ENCODE measurements around the gene COL5A1.

The COL5A1 gene

GRCh38 chr9:134804871-134805270 lies 163.3 kb downstream of the COL5A1 start:
- Histone ChIP-seq H3K9ac (ENCODE audit: insufficient read length, low read depth) (no peak overlapping the region), H3K36me3 (ENCODE audit: insufficient read depth, insufficient read length, low read length) (peaks cover 77% of the 10 kb centered on the region), H3K9me3 (ENCODE audit: insufficient read depth, low read length) (no peaks in the 10 kb centered on the region)

GRCh38 chr9:134807716-134808446 lies 166.3 kb downstream of the COL5A1 start:
- no peak overlapping the region for H3K4me3 ChIP-seq (ENCODE audit: insufficient read length, low read depth)
- H3K27me3 ChIP-seq (ENCODE audit: insufficient read depth, insufficient read length): no peaks in the 10 kb centered on the region
- peaks cover 74% of the 10 kb centered on the region for H3K36me3 ChIP-seq (ENCODE audit: insufficient read depth, insufficient read length, low read length)
- H3K9me3 ChIP-seq (ENCODE audit: insufficient read depth, low read length): no peaks in the 10 kb centered on the region
- no peak for TF ChIP-seq YY1 (IDR thresholded peaks at IDR 0.05; ENCODE audit: insufficient read depth, insufficient read length)
- TF ChIP-seq SUZ12 (IDR thresholded peaks at IDR 0.05; ENCODE audit: extremely low read depth, insufficient read depth, insufficient read length): no peak
- peaks cover 22% of the 10 kb centered on the region for H3K4me1 ChIP-seq (ENCODE audit: insufficient read depth, insufficient read length)
- no peak for DNase-seq (ENCODE audit: low read depth, low spot score)
- H3K9ac ChIP-seq (ENCODE audit: insufficient read length, low read depth): no peak overlapping the region

More at GRCh38 chr9:134804871-134805270, 163.3 kb downstream of the COL5A1 start:
- no peak for DNase-seq (ENCODE audit: low read depth, low spot score)
- Histone ChIP-seq H3K4me1 (ENCODE audit: insufficient read depth, insufficient read length) (peaks cover 10% of the 10 kb centered on the region), H3K4me3 (ENCODE audit: insufficient read length, low read depth) (no peak overlapping the region), H3K27me3 (ENCODE audit: insufficient read depth, insufficient read length) (no peaks in the 10 kb centered on the region)
- TF ChIP-seq SUZ12 (IDR thresholded peaks at IDR 0.05; ENCODE audit: extremely low read depth, insufficient read depth, insufficient read length): no peak

GRCh38 chr9:134808447-134808792 lies 166.8 kb downstream of the COL5A1 start:
- peaks cover 77% of the 10 kb centered on the region for H3K36me3 ChIP-seq (ENCODE audit: insufficient read depth, insufficient read length, low read length)
- H3K4me1 ChIP-seq (ENCODE audit: insufficient read depth, insufficient read length): peaks cover 22% of the 10 kb centered on the region
- H3K9ac ChIP-seq (ENCODE audit: insufficient read length, low read depth): no peak overlapping the region
- no peak overlapping the region for H3K4me3 ChIP-seq (ENCODE audit: insufficient read length, low read depth)
- no peak for DNase-seq (ENCODE audit: low read depth, low spot score)
- H3K27me3 ChIP-seq (ENCODE audit: insufficient read depth, insufficient read length): no peaks in the 10 kb centered on the region
- TF ChIP-seq ZNF274 (IDR thresholded peaks at IDR 0.05; ENCODE audit: low read depth, low read length): no peak
- no peak for TF ChIP-seq SUZ12 (IDR thresholded peaks at IDR 0.05; ENCODE audit: extremely low read depth, insufficient read depth, insufficient read length)
- no peak for TF ChIP-seq YY1 (IDR thresholded peaks at IDR 0.05; ENCODE audit: insufficient read depth, insufficient read length)
- no peaks in the 10 kb centered on the region for H3K9me3 ChIP-seq (ENCODE audit: insufficient read depth, low read length)

GRCh38 chr9:134809292-134809691 lies 167.7 kb downstream of the COL5A1 start:
- H3K4me3 ChIP-seq (ENCODE audit: insufficient read length, low read depth): no peak overlapping the region
- no peaks in the 10 kb centered on the region for H3K27me3 ChIP-seq (ENCODE audit: insufficient read depth, insufficient read length)
- peaks cover 24% of the 10 kb centered on the region for H3K4me1 ChIP-seq (ENCODE audit: insufficient read depth, insufficient read length)
- H3K36me3 ChIP-seq (ENCODE audit: insufficient read depth, insufficient read length, low read length): peaks cover 84% of the 10 kb centered on the region
- DNase-seq (ENCODE audit: low read depth, low spot score): no peak
- no peak overlapping the region for H3K9ac ChIP-seq (ENCODE audit: insufficient read length, low read depth)
- TF ChIP-seq YY1 (IDR thresholded peaks at IDR 0.05; ENCODE audit: insufficient read depth, insufficient read length) (no peak), SUZ12 (IDR thresholded peaks at IDR 0.05; ENCODE audit: extremely low read depth, insufficient read depth, insufficient read length) (no peak), ZNF274 (IDR thresholded peaks at IDR 0.05; ENCODE audit: low read depth, low read length) (no peak)
- no peaks in the 10 kb centered on the region for H3K9me3 ChIP-seq (ENCODE audit: insufficient read depth, low read length)

GRCh38 chr9:134809826-134810225 lies 168.2 kb downstream of the COL5A1 start:
- no peaks in the 10 kb centered on the region for H3K9me3 ChIP-seq (ENCODE audit: insufficient read depth, low read length)
- no peak for TF ChIP-seq SUZ12 (IDR thresholded peaks at IDR 0.05; ENCODE audit: extremely low read depth, insufficient read depth, insufficient read length)
- TF ChIP-seq ZNF274 (IDR thresholded peaks at IDR 0.05; ENCODE audit: low read depth, low read length): no peak
- no peak for TF ChIP-seq YY1 (IDR thresholded peaks at IDR 0.05; ENCODE audit: insufficient read depth, insufficient read length)
- H3K4me1 ChIP-seq (ENCODE audit: insufficient read depth, insufficient read length): peaks cover 26% of the 10 kb centered on the region
- H3K27me3 ChIP-seq (ENCODE audit: insufficient read depth, insufficient read length): no peaks in the 10 kb centered on the region
- H3K9ac ChIP-seq (ENCODE audit: insufficient read length, low read depth): no peak overlapping the region
- no peak for DNase-seq (ENCODE audit: low read depth, low spot score)
- no peak overlapping the region for H3K4me3 ChIP-seq (ENCODE audit: insufficient read length, low read depth)
- H3K36me3 ChIP-seq (ENCODE audit: insufficient read depth, insufficient read length, low read length): peaks cover 84% of the 10 kb centered on the region

- peak overlapping the region; percentile 36 for H3K9ac ChIP-seq (ENCODE audit: insufficient read length, low read depth)
- H3K4me1 ChIP-seq (ENCODE audit: insufficient read depth, insufficient read length): peaks cover 23% of the 10 kb centered on the region
- DNase-seq (ENCODE audit: low read depth, low spot score): no peak
- H3K4me3 ChIP-seq (ENCODE audit: insufficient read length, low read depth): no peak overlapping the region
- H3K9me3 ChIP-seq (ENCODE audit: insufficient read depth, low read length): no peaks in the 10 kb centered on the region
- no peaks in the 10 kb centered on the region for H3K27me3 ChIP-seq (ENCODE audit: insufficient read depth, insufficient read length)
- TF ChIP-seq SUZ12 (IDR thresholded peaks at IDR 0.05; ENCODE audit: extremely low read depth, insufficient read depth, insufficient read length) (no peak), ZNF274 (IDR thresholded peaks at IDR 0.05; ENCODE audit: low read depth, low read length) (no peak), YY1 (IDR thresholded peaks at IDR 0.05; ENCODE audit: insufficient read depth, insufficient read length) (no peak)
- H3K36me3 ChIP-seq (ENCODE audit: insufficient read depth, insufficient read length, low read length): peaks cover 83% of the 10 kb centered on the region
These were observed 169.6 kb downstream of the COL5A1 start for GRCh38 chr9:134811079-134811672.

GRCh38 chr9:134811673-134812342 lies 170.2 kb downstream of the COL5A1 start:
- Histone ChIP-seq H3K9ac (ENCODE audit: insufficient read length, low read depth) (peak overlapping the region; percentile 52), H3K9me3 (ENCODE audit: insufficient read depth, low read length) (no peaks in the 10 kb centered on the region), H3K4me3 (ENCODE audit: insufficient read length, low read depth) (no peak overlapping the region), H3K4me1 (ENCODE audit: insufficient read depth, insufficient read length) (peaks cover 23% of the 10 kb centered on the region), H3K27me3 (ENCODE audit: insufficient read depth, insufficient read length) (no peaks in the 10 kb centered on the region), H3K36me3 (ENCODE audit: insufficient read depth, insufficient read length, low read length) (peaks cover 84% of the 10 kb centered on the region)
- TF ChIP-seq SUZ12 (IDR thresholded peaks at IDR 0.05; ENCODE audit: extremely low read depth, insufficient read depth, insufficient read length) (no peak), YY1 (IDR thresholded peaks at IDR 0.05; ENCODE audit: insufficient read depth, insufficient read length) (no peak), ZNF274 (IDR thresholded peaks at IDR 0.05; ENCODE audit: low read depth, low read length) (no peak)
- peak; percentile 81 for DNase-seq (ENCODE audit: low read depth, low spot score)
